Ascending aorta (tissue), 2 donors: ENCODE data around the gene TBX15. TPM values are rescaled to one million over a fixed set of nuclear protein-coding genes. Genes with fewer than 3 reads are reported as not detected.

ENCODE experiments used
- DNase-seq, 2 donors: peaks; one replicate each; pipeline ENCODE4 v3.0.0-alpha.2; 2019; ENCODE audit warnings: low spot score in 2 of 2
- H3K27ac ChIP-seq, 2 donors: fragments of 200-600 bp; sonication (generic); one replicate each; pipeline ENCODE4 v1.5.1; 2016 to 2017; ENCODE audit warnings: mild to moderate bottlenecking in 1 of 2
- H3K27me3 ChIP-seq: fragments of 200-600 bp; sonication (generic); one replicate; pipeline ENCODE4 v1.5.1; 2017
- H3K36me3 ChIP-seq, 2 donors: fragments of 200-600 bp; sonication (generic); one replicate each; pipeline ENCODE4 v1.5.1; 2016
- H3K4me1 ChIP-seq, 2 donors: fragments of 200-600 bp; sonication (generic); one replicate each; pipeline ENCODE4 v1.5.1; 2016 to 2017; ENCODE audit warnings: mild to moderate bottlenecking in 1 of 2
- H3K4me3 ChIP-seq, 2 donors: fragments of 200-600 bp; sonication (generic); one replicate each; pipeline ENCODE4 v1.5.1; 2016 to 2017; ENCODE audit warnings: mild to moderate bottlenecking in 1 of 2
- H3K9me3 ChIP-seq, 2 donors: fragments of 200-600 bp; sonication (generic); one replicate each; pipeline ENCODE4 v1.5.1; 2016
- CTCF ChIP-seq, 3 experiments: fragments of 200-600 bp in 2 of 3; fragments of 450-650 bp in 1 of 3; sonication (generic) in 2 of 3; IDR thresholded peaks; one replicate each; pipeline ENCODE4 v1.5.1; 2016 to 2019; ENCODE audit warnings: antibody characterized with exemption in 3 of 3, mild to moderate bottlenecking in 1 of 3, moderate library complexity in 1 of 3
- intact Hi-C: fragments of 100-400 bp; cut with DNase I; formaldehyde crosslinking; loops from one replicate; pipeline ENCODE4 v1.15.1; 2023
- total RNA-seq: library from RNA; depleted of rRNA; stranded (reverse); fragments of >200 nt; gene quantifications from one replicate; pipeline ENCODE4 v1.1.0, GENCODE V29; 2016

TBX15 gene
- total RNA-seq, 1 donor from 2014 or later = 1.8 TPM

DNA sequence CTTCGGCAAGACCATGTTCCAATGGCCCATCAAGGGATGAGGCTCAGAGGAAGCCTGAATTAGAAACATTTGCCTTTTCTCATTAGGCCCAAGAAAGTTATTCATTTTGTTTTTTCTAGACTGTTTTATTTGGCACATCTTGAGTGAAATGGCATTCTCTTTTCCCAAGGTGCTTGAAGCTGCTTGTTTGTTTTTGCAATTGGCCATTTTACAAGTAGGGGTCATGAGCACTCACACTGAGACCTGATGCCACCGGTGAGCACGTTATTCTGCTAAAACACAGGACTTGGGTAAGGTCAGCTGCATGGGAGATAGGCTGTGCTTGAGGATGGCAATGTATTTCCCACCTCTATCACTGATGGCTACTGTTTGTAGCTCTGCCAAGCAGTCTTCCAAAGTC, 128.1 kb downstream of the TBX15 start:
- Histone ChIP-seq H3K4me1 (no peaks in the 10 kb centered on the region), H3K4me3 (no peak overlapping the region), H3K9me3 (no peaks in the 10 kb centered on the region), H3K27ac (no peak overlapping the region), H3K36me3 (no peaks in the 10 kb centered on the region), H3K27me3 (no peaks in the 10 kb centered on the region)
- DNase-seq = no peak
- intact Hi-C loops = no loop called here
- no peak for TF ChIP-seq CTCF (IDR thresholded peaks at IDR 0.05)

DNA sequence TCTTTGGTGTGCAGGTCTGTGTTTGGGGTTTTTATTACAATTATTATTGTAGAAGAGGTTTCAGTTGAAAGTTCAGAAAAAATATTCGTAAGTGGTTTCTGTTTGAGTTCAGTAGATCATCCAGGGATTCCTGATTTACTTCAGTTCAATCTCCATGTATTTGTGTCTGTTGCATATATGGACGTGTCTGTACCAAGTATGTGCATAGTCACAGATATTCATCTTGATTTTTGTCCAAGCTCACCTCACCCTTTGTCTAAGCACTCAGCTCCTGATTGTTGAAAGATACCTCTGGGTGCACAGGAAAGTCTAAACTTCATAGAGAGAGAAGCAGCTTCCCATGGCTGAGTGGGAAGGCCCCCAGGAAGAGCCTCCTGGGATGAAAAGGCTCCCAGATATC, 141.7 kb downstream of the TBX15 start:
- Histone ChIP-seq H3K4me1 (no peaks in the 10 kb centered on the region), H3K27me3 (no peaks in the 10 kb centered on the region), H3K4me3 (no peak overlapping the region), H3K36me3 (no peaks in the 10 kb centered on the region), H3K9me3 (no peaks in the 10 kb centered on the region), H3K27ac (no peak overlapping the region)
- no peak for TF ChIP-seq CTCF (IDR thresholded peaks at IDR 0.05)
- intact Hi-C loops = no loop called here
- DNase-seq = no peak

DNA sequence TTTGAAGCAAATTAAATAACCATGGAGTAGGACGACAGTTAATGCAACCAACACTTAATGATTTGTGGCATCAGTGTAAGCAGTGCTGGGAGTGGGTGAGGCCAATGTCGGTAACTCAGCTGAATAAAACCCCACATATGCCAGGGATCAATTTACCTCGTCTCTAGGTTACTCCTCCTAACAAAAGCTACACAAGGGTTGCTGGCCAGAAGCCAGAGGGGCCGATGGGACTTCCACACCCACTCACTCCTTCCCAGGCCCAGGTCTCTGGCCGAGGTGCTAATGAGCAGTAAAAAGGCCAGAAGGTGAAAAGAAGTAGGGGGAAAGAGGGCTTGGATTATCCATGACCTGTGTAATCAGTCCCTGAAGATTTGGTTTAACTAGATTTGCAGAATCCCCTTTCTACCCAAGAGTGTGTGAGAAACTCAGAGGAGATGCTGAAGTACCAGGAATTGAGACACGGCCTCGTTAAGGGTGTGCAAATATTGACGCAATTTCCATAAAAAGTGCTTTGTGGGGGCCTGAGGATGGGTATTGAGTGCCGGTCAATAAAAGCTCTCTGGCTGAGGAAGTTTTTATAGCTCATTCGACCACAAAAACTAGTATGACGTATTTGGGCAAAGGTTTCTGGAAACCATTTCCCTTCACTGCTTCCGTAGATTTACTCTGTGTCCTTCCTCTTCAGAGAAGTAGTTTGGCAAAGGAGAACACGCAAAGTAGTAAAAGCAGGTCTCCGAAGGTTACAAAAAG, 145.5 kb downstream of the TBX15 start:
- H3K9me3 ChIP-seq = no peaks in the 10 kb centered on the region
- no peak for TF ChIP-seq CTCF (IDR thresholded peaks at IDR 0.05)
- no peaks in the 10 kb centered on the region for H3K36me3 ChIP-seq
- H3K27me3 ChIP-seq = no peaks in the 10 kb centered on the region
- no peak overlapping the region for H3K27ac ChIP-seq
- no peaks in the 10 kb centered on the region for H3K4me1 ChIP-seq
- intact Hi-C loops = no loop called here
- DNase-seq = no peak
- no peak overlapping the region for H3K4me3 ChIP-seq

DNA sequence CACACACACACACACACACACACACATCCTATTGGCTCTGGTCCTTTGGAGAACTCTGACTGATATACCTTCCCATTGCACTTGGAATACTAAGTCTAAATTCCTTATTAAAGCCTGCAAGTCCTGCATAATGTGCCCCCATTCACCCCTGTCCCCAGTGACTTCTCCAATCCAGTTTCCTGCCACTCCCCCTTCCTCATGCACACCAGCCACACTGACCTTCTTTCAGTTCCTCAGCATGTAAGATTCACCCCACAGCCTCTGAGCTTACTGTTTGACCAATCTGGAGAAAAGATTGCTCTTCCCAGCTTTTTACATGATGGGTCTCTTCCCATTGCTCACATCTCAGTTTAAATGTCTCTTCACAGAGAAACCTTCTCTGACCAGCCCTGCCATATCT, 146.6 kb downstream of the TBX15 start:
- no peak overlapping the region for H3K27ac ChIP-seq
- TF ChIP-seq CTCF (IDR thresholded peaks at IDR 0.05) = no peak
- H3K36me3 ChIP-seq = no peaks in the 10 kb centered on the region
- no peaks in the 10 kb centered on the region for H3K4me1 ChIP-seq
- no peaks in the 10 kb centered on the region for H3K9me3 ChIP-seq
- no peaks in the 10 kb centered on the region for H3K27me3 ChIP-seq
- no peak for DNase-seq
- H3K4me3 ChIP-seq = no peak overlapping the region
- intact Hi-C loops = no loop called here

Other genes with a start within 250 kb of the TBX15 start
- gene WARS2, start 152.3 kb upstream of the TBX15 start, total RNA-seq = 11.9 TPM